Naive B cell (primary cell): ENCODE measurements around the gene CHCHD4. TPM values are rescaled to one million over a fixed set of nuclear protein-coding genes. Genes with fewer than 3 reads are reported as not detected.
"Not testable (repeated sequence)": the region's sequence is repeated elsewhere in the genome, so short reads cannot be mapped to it uniquely, and the experiment has no call there.

ENCODE experiments used
- ATAC-seq, 2 donors: fragments of 150-1000 bp; cut with Tn5 transposase; 2 replicates each; pipeline ENCODE4 v1.10.0; 2021; ENCODE audit warnings: low read depth in 2 of 2, mild to moderate bottlenecking in 2 of 2, moderate library complexity in 2 of 2
- DNase-seq: peaks from one replicate; pipeline ENCODE4 v3.0.0; 2022
- H3K27ac Mint-ChIP-seq, 6 donors: one replicate each; pipeline ENCODE4 v1.8.0; 2020 to 2022; ENCODE audit warnings: mild to moderate bottlenecking in 6 of 6, mixed read lengths in 6 of 6, moderate library complexity in 5 of 6, inconsistent platforms in 2 of 6
- H3K27me3 Mint-ChIP-seq, 3 donors: one replicate each; pipeline ENCODE4 v1.8.0; 2021 to 2022; ENCODE audit warnings: mixed read lengths in 3 of 3, mild to moderate bottlenecking in 1 of 3
- H3K36me3 Mint-ChIP-seq, 2 donors: one replicate each; pipeline ENCODE4 v1.8.0; 2020 to 2022; ENCODE audit warnings: mixed read lengths in 2 of 2, inconsistent platforms in 1 of 2, mild to moderate bottlenecking in 1 of 2
- H3K4me1 Mint-ChIP-seq, 3 donors: one replicate each; pipeline ENCODE4 v1.8.0; 2020 to 2022; ENCODE audit warnings: mixed read lengths in 3 of 3, inconsistent platforms in 1 of 3, mild to moderate bottlenecking in 1 of 3, moderate library complexity in 1 of 3
- H3K4me3 Mint-ChIP-seq, 8 donors: one replicate each; pipeline ENCODE4 v1.8.0; 2020 to 2022; ENCODE audit warnings: mild to moderate bottlenecking in 8 of 8, mixed read lengths in 8 of 8, moderate library complexity in 8 of 8, inconsistent platforms in 2 of 8
- H3K9me3 Mint-ChIP-seq, 7 donors: one replicate each; pipeline ENCODE4 v1.8.0; 2020 to 2022; ENCODE audit warnings: mixed read lengths in 7 of 7, mild to moderate bottlenecking in 5 of 7, inconsistent platforms in 2 of 7, moderate library complexity in 1 of 7
- polyA plus RNA-seq, 6 donors: library from polyadenylated mRNA; unstranded; fragments of 300-500 nt; fragmentation: Illumina TruSeq; gene quantifications; one replicate each; pipeline ENCODE4 v1.2.3, GENCODE V29; 2021; ENCODE audit warnings: low read depth in 6 of 6

Gene CHCHD4
- polyA plus RNA-seq, 6 donors from 2014 or later: 6.4 to 17.5 (median 11.3) TPM

DNA sequence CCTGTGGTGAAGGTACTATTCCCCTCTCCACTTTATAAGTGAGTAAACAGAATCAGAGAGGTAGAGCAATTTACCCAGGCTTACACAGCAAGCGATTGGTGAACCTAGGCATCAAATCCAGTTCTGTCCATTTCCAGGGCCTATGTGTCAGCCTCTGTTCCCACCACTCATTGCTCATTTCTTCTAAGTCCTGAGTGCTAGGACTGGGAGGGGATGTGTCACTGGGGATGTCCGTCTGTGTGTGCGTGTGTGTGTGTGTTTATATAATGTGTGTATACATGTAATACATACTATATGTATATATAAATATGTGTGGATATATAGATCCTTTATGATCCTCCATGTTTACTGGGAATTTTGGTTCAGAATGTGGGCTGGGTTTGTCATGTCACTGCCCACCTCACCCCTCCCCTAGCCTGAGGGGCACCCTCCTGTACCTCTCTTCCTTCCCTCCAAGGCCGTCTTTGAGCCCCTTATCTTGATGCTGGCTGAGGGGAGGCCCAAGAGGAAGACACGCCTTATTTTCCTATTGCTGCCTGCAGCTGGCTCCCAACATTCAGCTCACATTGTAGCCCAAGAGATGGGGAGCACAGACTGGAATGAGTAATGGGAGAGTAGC is 2.3 kb upstream of the CHCHD4 start:
- DNase-seq: no peak
- H3K4me1 Mint-ChIP-seq: peaks cover 42 to 61% (median 59%) of the 10 kb centered on the region in 3 donors
- H3K4me3 Mint-ChIP-seq: peak overlapping the region in 7 of 8 donors; percentile 5 to 97 (median 94)
- no peaks in the 10 kb centered on the region for H3K27me3 Mint-ChIP-seq
- H3K9me3 Mint-ChIP-seq: no peaks in the 10 kb centered on the region
- peak overlapping the region in 1 of 6 donors; percentile 49 for H3K27ac Mint-ChIP-seq
- no peak for ATAC-seq
- peaks cover 19% of the 10 kb centered on the region in 2 donors for H3K36me3 Mint-ChIP-seq

DNA sequence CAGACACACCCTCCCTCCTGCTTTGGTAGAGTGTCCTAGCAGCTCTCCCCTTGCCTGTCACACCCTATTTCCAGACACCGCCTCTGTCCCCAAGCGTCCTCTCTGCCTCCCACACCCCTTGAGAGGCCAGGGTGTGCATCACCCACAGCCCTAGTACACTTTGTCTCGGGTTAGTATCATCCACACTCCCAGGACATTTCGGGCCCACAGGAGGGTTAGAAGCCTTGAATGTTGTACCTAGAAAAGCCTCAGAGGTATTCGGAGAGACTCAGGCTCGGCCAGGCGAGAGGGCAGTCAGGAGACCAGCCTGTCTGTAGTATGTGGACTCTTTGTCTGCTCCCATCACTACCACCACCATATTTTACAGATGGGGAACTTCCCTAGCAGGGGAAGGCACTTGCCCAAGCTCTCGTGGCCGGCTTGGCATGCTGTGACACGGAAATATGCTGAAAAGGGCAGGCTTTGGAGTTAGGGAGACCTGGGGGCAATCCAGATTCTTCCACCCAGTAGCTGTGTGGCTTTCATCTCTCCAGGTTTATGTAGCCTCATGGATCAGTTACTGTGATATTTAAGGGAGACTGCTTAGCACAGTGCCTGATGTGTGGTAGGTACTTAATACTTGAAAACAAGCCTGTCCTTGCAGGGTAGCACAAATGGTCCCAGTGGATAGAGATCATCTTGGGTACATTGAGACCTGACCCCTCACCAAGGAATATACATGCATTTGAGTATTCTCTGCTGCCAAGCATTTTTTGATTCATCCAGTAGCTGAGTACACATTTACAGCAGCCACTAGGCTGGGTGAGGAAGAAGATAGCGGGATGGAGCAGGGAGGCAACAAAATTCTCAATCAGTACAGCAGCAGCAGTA is 1.6 kb upstream of the CHCHD4 start:
- Mint-ChIP-seq H3K27ac (peak overlapping the region in 4 of 6 donors; percentile 79 to 96 (median 92)), H3K9me3 (no peaks in the 10 kb centered on the region), H3K4me1 (peaks cover 48 to 66% (median 63%) of the 10 kb centered on the region in 3 donors), H3K27me3 (no peaks in the 10 kb centered on the region), H3K36me3 (peaks cover 18 to 19% of the 10 kb centered on the region in 2 donors), H3K4me3 (peak overlapping the region; percentile 94 to 97 (median 94))
- ATAC-seq (no peak), DNase-seq (no peak)

DNA sequence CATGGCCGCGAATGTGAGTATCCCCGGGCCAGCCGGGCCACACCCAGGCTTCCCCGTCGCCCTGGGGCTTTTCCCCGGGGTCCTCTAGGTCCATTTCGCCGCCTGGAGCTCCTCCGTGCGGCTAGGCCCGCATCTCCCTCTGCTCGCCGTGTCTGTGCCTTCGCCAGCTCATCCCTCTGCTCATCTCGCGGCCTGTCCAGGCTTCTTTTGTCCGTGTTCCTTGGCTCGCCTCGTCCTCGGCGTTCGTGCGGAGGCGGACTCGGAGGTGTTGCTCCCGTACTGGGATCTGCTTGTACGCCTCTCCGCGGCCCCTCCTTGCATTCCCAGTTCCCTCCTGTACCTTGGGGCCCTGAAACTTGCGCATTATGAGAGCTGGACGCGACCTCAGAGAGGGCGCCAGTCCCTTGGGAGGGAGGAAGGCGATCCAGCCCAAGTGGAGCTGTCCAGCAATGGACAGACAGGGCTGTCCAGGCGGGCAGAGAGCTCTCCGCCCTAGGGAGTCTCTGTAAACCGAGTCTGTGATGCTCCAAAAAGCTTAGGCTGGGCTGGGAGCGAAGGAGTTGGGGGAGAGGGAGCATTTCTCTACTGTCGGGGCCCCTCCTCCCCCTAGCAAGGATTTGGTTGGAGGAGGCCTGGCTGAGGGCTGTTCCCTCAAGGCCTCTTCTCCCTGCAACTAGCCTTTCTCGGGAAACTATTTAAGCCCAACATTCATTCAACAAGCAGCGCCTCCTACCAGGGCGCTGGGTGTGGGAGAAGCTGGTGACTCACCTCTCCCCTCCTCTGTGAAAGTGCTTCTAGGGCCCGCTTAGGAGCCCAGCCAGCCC is 735 bp upstream of the CHCHD4 start:
- Mint-ChIP-seq H3K4me1 (peaks cover 52 to 70% (median 66%) of the 10 kb centered on the region in 3 donors), H3K27me3 (no peaks in the 10 kb centered on the region), H3K9me3 (no peaks in the 10 kb centered on the region), H3K36me3 (peaks cover 20 to 24% of the 10 kb centered on the region in 2 donors), H3K4me3 (peak overlapping the region; percentile 94 to 97 (median 94)), H3K27ac (peak overlapping the region; percentile 81 to 96 (median 92))
- DNase-seq (no peak), ATAC-seq (peak; percentile 22 to 24)

DNA sequence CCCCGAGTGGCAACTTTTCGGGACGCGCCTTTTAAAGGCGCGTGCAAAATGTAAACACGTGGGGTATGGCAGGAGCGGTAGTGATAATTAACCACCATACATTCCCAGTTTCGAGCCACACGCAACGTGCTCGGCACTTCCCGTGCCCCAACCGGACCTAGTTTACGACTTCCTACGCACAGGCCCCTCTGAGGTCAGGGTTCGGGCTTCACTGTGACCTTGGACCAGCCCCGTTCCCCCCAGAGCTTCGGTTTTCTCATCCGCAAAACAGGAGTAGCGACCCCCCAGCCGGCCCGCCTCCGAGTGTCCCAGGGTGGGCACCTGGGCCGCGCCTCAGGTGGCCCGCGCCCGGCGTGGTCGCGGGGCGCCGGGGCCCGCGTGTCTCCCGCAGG is 451 bp downstream of the CHCHD4 start:
- ATAC-seq (peak; percentile 25 to 38), DNase-seq (peak; percentile 68)
- Mint-ChIP-seq H3K27me3 (no peaks in the 10 kb centered on the region), H3K36me3 (peaks cover 17 to 18% of the 10 kb centered on the region in 2 donors), H3K9me3 (no peaks in the 10 kb centered on the region), H3K4me1 (peaks cover 55 to 68% (median 65%) of the 10 kb centered on the region in 3 donors), H3K27ac (peak overlapping the region; percentile 87 to 96 (median 94)), H3K4me3 (peak overlapping the region; percentile 93 to 96 (median 94))

DNA sequence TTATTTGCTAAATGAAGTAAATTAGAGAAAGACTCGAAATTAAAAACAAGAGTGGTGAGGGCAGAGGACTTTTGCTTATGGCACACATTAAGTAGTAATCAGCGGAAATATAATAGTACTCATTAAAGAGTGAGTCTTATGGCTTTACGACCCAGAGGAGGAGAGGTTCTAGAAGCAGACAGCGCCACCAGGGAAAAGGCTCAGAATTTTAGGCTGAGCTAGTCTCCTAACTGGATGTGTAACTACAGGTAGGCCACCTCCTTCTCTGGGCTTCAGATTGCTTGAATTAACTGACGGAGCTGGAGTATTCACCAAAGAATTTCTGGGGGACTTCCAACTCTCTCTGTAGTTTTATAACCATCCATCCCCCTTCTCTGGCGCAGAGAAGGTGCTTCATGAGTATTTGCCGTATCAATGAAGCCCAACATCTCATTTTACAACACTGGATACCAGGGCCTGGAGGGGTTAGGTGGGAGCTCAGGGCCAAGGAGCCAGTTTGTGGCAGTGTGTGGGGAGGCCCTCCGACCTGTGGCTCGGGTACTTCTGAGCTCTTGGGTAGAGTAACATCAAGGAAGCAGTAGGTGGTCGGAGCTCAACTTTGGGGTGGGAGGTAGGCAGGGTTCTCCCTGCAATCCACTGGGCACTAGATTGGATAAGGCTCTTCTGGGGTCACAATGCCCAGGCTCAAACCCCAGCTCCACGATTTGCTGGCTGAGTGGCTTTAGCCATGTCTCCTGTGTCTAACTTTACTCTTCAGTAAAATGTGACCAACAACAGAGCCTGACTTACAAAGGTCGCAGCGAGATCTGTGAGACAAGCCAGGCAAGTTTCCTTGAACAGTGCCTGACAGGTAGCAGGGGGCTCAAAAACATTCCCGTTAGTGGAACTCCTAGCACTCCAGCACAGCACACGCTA is 1.1 kb downstream of the CHCHD4 start:
- DNase-seq: no peak
- H3K4me3 Mint-ChIP-seq: peak overlapping the region; percentile 93 to 96 (median 94)

DNA sequence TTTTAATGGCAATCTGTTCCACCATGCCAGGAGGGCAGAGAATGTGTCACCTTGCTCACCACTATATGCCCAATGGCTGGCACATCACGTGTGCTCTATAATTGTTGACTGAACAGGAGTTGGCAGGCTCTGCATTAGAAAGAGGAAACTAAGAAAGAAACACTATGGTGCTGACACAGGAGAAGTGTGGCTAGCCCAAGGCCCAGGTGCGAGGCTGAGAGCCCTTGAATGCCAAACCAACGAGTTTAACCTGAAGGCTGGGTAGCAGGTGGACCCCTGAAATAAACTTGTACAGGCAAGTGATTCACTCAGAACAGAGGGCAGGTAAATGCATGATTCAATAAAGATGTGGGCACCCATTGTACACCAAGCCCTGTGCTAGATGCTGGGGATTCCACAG is 2.4 kb downstream of the CHCHD4 start:
- Mint-ChIP-seq H3K27ac (peak overlapping the region in 2 of 6 donors; percentile 6 to 80), H3K27me3 (no peaks in the 10 kb centered on the region), H3K9me3 (no peaks in the 10 kb centered on the region), H3K36me3 (peaks cover 8 to 18% of the 10 kb centered on the region in 2 donors), H3K4me3 (peak overlapping the region; percentile 30 to 94 (median 78)), H3K4me1 (peaks cover 46 to 55% (median 53%) of the 10 kb centered on the region in 3 donors)
- DNase-seq (no peak), ATAC-seq (no peak)

More for the DNA sequence above, 1.1 kb downstream of the CHCHD4 start:
- Mint-ChIP-seq H3K9me3 (no peaks in the 10 kb centered on the region), H3K27me3 (no peaks in the 10 kb centered on the region), H3K36me3 (peaks cover 10 to 18% of the 10 kb centered on the region in 2 donors), H3K27ac (peak overlapping the region; percentile 87 to 96 (median 94)), H3K4me1 (peaks cover 54 to 68% (median 65%) of the 10 kb centered on the region in 3 donors)
- ATAC-seq: no peak

DNA sequence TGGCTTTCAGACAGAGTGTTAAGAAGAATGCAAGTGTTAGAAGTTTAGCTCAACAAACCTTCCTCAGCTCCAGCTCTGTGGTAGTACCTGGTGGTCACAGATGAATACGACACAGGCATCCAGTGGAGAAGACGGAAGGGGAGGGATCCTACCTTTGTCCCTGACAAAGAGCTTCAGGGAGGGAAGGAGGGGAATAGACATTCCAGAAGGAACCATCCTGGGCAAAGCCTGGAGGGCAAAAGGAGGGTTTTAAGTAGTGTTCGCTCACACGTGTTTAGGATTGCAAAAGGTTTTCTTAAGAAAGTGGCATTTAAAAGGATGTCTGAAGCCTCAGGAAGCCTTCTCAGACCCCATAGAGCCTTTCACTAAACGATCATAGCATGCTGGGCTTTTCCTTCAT is 2.8 kb downstream of the CHCHD4 start:
- Mint-ChIP-seq H3K27me3 (no peaks in the 10 kb centered on the region), H3K4me3 (peak overlapping the region in 5 of 8 donors; percentile 30 to 94 (median 38)), H3K4me1 (peaks cover 45 to 51% (median 49%) of the 10 kb centered on the region in 3 donors), H3K27ac (no peak overlapping the region), H3K36me3 (peaks cover 8 to 18% of the 10 kb centered on the region in 2 donors), H3K9me3 (no peaks in the 10 kb centered on the region)
- DNase-seq (no peak), ATAC-seq (no peak)

DNA sequence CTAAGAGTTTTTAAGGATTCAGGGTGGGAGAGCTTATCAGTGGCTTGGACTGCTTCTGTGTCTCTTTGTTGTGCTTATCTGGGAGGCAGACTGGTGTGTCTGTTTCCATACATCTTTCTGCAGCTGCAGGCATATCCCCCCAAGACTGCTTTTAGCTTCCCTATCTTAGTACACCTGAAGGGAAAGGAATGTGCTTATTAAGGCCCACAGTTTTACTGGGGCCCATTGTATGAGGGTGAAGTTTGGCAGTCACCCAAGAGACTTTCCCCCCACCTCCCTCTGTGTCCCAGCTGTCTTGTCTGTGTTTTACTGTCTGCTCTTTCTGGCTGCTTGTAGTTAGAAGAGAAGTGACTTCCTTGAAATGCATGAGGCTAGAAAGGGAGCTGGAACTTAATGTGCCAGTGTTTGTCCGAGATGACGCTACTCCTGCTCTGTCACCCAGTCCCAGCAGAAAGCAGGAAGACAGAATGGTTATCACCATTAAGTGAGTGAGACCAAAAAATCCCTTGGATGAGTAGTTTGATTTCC is 3.7 kb downstream of the CHCHD4 start:
- H3K27ac Mint-ChIP-seq, DNase-seq, ATAC-seq, H3K27me3 Mint-ChIP-seq, H3K9me3 Mint-ChIP-seq: not testable (repeated sequence)
- H3K36me3 Mint-ChIP-seq: peaks cover 8 to 18% of the 10 kb centered on the region in 2 donors
- H3K4me1 Mint-ChIP-seq: peaks cover 38 to 42% (median 40%) of the 10 kb centered on the region in 3 donors
- H3K4me3 Mint-ChIP-seq: peak overlapping the region in 1 of 8 donors; percentile 94

DNA sequence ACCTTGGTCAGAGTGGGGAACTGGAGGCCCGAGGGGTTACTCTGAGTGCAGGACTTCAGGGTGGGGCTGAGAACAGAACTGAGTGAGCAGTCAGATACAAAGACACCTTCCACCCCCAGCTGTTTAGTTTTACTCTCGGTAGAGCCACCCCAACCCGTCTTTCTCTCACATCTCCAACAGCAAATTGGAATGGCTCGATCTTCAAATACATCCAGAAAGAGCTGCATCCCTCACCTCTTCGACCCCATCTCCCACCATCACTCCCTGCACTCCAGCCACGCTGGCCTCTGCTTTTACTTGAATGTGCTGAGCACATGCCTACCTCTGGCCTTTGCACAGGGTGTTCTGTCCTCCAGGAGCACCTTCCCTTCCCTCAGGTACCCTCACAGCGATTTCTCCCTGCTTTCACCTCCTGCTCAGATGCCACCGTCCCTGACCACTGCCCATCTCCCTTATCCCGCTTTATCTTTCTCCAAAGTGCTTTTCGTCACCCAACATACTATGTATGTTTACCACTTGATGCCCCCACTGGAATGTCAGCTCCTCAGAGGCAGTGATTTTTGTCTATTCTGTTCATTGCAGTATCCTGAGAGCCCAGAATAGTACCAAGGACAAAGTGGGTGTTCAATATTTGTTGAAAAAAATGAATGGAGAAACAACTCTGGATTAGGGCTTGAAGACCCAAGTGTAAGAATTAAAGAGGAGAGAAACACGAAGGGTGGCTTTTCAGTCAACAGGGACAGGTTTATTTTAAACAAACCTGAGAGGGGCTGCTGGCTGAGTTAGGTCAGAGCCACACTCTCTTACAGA is 4.4 kb downstream of the CHCHD4 start:
- no peak for ATAC-seq
- no peaks in the 10 kb centered on the region for H3K27me3 Mint-ChIP-seq
- H3K9me3 Mint-ChIP-seq: no peaks in the 10 kb centered on the region
- H3K36me3 Mint-ChIP-seq: peaks cover 8 to 18% of the 10 kb centered on the region in 2 donors
- peak overlapping the region in 2 of 8 donors; percentile 20 to 94 for H3K4me3 Mint-ChIP-seq
- H3K27ac Mint-ChIP-seq: no peak overlapping the region
- peaks cover 33 to 36% (median 33%) of the 10 kb centered on the region in 3 donors for H3K4me1 Mint-ChIP-seq
- no peak for DNase-seq

DNA sequence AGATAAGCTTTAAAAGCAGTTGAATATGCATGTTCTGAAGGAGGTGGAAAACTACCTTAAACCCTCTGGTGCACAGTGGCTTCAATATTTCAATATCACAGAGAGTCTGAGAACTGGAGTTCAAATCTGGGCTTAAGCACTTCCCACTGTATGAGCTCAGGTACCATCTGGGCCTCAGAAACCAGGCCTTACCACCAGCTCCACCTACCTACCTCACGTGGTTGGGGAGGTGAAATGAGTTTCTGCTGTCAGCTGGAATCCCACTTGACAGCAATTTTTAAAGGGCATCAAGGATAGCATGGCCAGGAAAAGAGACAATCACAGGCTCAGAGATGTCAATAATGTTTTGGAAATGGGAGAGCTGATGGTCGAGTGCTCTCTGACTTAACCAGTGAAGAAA is 5.0 kb downstream of the CHCHD4 start:
- peaks cover 31 to 34% (median 33%) of the 10 kb centered on the region in 3 donors for H3K4me1 Mint-ChIP-seq
- DNase-seq (no peak), ATAC-seq (no peak)
- peak overlapping the region in 2 of 8 donors; percentile 29 to 38 for H3K4me3 Mint-ChIP-seq
- H3K9me3 Mint-ChIP-seq: no peaks in the 10 kb centered on the region
- peaks cover 13 to 18% of the 10 kb centered on the region in 2 donors for H3K36me3 Mint-ChIP-seq
- H3K27me3 Mint-ChIP-seq: no peaks in the 10 kb centered on the region
- H3K27ac Mint-ChIP-seq: no peak overlapping the region
